Suprapubic skin (tissue), 4 donors: Measurements from ENCODE around the gene NAV3. TPM values are rescaled to one million over a fixed set of nuclear protein-coding genes. Genes with fewer than 3 reads are reported as not detected.

Source experiments
- DNase-seq, 2 donors: peaks; one replicate each; pipeline ENCODE4 v3.0.0-alpha.2; 2019; ENCODE audit warnings: low spot score in 2 of 2
- H3K27ac ChIP-seq: fragments of 200-600 bp; sonication (generic); one replicate; pipeline ENCODE4 v1.5.1; 2019
- H3K27me3 ChIP-seq: fragments of 200-600 bp; sonication (generic); one replicate; pipeline ENCODE4 v1.5.1; 2019
- H3K36me3 ChIP-seq: fragments of 200-600 bp; sonication (generic); one replicate; pipeline ENCODE4 v1.5.1; 2019
- H3K4me1 ChIP-seq: fragments of 200-600 bp; sonication (generic); one replicate; pipeline ENCODE4 v1.5.1; 2019
- H3K4me3 ChIP-seq: fragments of 200-600 bp; sonication (generic); one replicate; pipeline ENCODE4 v1.5.1; 2019; ENCODE audit warnings: mild to moderate bottlenecking
- H3K9me3 ChIP-seq: fragments of 200-600 bp; sonication (generic); one replicate; pipeline ENCODE4 v1.5.1; 2019
- CTCF ChIP-seq, 2 donors: fragments of 200-600 bp in 1 of 2; fragments of 450-650 bp in 1 of 2; sonication (generic) in 1 of 2; IDR thresholded peaks; one replicate each; pipeline ENCODE4 v1.5.1; 2016 to 2019; ENCODE audit warnings: antibody characterized with exemption in 2 of 2, mild to moderate bottlenecking in 1 of 2, moderate library complexity in 1 of 2
- EP300 ChIP-seq: sonication (generic); formaldehyde crosslinking; IDR thresholded peaks from one replicate; pipeline ENCODE4 v1.6.1; 2017; ENCODE audit warnings: antibody characterized with exemption
- POLR2A ChIP-seq, 2 donors: fragments of 450-650 bp; IDR thresholded peaks; one replicate each; pipeline ENCODE4 v1.6.1; 2017; ENCODE audit warnings: antibody characterized with exemption in 2 of 2, mild to moderate bottlenecking in 2 of 2, moderate library complexity in 2 of 2
- POLR2AphosphoS5 ChIP-seq, 3 donors: sonication (generic); formaldehyde crosslinking; IDR thresholded peaks; one replicate each; pipeline ENCODE4 v1.6.1; 2017; ENCODE audit warnings: antibody characterized with exemption in 3 of 3
- WGBS: methylation state at CpG from one replicate; pipeline ENCODE4 v1.1.5; 2018; 5-methylcytosine and 5-hydroxymethylcytosine counted together
- total RNA-seq, 4 donors: library from RNA; depleted of rRNA; stranded (reverse); fragments of >200 nt; gene quantifications; one replicate each; pipeline ENCODE4 v1.1.0, GENCODE V29; 2016

Gene NAV3
- total RNA-seq, 4 donors from 2014 or later = 11.7 to 20.9 (median 15.7) TPM

DNA sequence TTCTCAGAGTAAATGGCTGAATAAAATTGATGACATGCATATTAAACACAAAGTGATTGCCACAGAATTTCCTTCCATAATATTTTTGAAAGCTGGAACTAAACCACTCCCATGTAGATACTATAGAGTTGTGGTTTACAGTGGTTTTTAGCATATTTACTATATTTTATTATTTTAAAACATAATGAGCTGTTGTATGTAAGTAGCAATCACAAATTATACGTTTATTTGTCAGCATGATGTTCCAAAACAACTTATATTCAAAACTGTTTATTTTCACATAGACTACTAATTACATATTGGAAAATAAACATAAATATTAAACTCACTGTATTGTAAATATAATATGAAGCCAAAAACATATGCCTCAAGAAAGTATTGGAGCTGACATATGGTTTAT, 77.2 kb downstream of the NAV3 start:
- DNase-seq = no peak
- Histone ChIP-seq H3K27me3 (no peaks in the 10 kb centered on the region), H3K27ac (no peak overlapping the region), H3K9me3 (no peaks in the 10 kb centered on the region), H3K4me1 (no peaks in the 10 kb centered on the region), H3K4me3 (no peak overlapping the region), H3K36me3 (no peaks in the 10 kb centered on the region)
- TF ChIP-seq EP300 (no peak), CTCF (IDR thresholded peaks at IDR 0.05) (no peak), POLR2AphosphoS5 (IDR thresholded peaks at IDR 0.05) (no peak), POLR2A (IDR thresholded peaks at IDR 0.05) (no peak)
- WGBS = 79% methylated on average over 1 of the region's 1 CpG

- no peaks in the 10 kb centered on the region for H3K36me3 ChIP-seq
- no peak for DNase-seq
- H3K27ac ChIP-seq = no peak overlapping the region
- TF ChIP-seq EP300 (no peak), POLR2A (IDR thresholded peaks at IDR 0.05) (no peak), CTCF (IDR thresholded peaks at IDR 0.05) (no peak), POLR2AphosphoS5 (IDR thresholded peaks at IDR 0.05) (no peak)
- no peaks in the 10 kb centered on the region for H3K4me1 ChIP-seq
- WGBS = 15% methylated on average over 2 of the region's 2 CpGs
- no peaks in the 10 kb centered on the region for H3K27me3 ChIP-seq
- no peak overlapping the region for H3K4me3 ChIP-seq
- no peaks in the 10 kb centered on the region for H3K9me3 ChIP-seq
Observed at GRCh38 chr12:77914081-77914488, 83.4 kb downstream of the NAV3 start.

DNA sequence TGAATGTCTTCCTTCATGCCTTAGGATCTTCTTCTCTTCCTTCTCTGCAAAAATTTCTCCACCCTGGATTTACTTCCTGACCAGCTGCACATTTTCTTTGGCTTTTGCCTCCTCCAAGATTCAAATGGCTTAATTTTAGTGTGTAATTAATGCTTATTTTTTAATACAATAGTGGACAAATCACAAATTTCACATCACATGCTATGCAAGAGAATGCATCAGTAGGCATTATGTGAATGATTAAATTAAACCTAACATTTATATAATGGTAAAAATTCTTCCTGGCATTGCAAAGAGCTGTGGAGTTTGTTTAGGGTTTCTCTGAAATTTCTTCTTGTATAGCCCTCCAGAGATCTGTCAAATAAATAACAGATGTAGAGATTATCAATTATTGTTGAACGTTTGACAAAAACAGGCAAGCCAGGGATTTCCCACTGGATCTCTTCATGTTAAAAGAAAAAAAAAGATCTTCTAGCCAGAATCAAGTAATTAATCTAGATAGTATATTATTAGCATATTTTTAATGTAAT, 84.4 kb downstream of the NAV3 start:
- Histone ChIP-seq H3K4me3 (no peak overlapping the region), H3K27ac (no peak overlapping the region), H3K27me3 (no peaks in the 10 kb centered on the region), H3K36me3 (no peaks in the 10 kb centered on the region), H3K4me1 (no peaks in the 10 kb centered on the region), H3K9me3 (no peaks in the 10 kb centered on the region)
- 14% methylated on average over 1 of the region's 1 CpG for WGBS
- TF ChIP-seq EP300 (no peak), CTCF (IDR thresholded peaks at IDR 0.05) (no peak), POLR2A (IDR thresholded peaks at IDR 0.05) (no peak), POLR2AphosphoS5 (IDR thresholded peaks at IDR 0.05) (no peak)
- DNase-seq = no peak

DNA sequence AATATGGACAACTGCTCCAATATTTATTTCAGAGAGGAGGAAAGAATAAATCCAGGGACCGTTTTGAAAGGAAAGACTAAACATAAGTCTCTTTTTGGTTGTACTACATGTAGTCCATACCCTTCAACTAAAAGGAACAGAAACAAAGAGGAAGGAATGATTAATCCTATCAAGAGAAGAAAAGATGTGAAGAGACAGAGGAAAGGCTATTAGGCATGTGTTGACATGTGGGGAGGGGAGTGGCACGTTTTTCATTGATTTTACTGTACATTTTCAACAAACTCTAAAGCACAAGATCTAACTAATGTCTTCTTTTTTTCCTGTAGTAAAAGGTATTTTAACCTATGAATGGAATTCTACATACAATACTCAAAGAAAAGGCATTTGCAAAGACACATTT, 85.6 kb downstream of the NAV3 start:
- Histone ChIP-seq H3K27me3 (no peaks in the 10 kb centered on the region), H3K4me3 (no peak overlapping the region), H3K36me3 (no peaks in the 10 kb centered on the region), H3K4me1 (no peaks in the 10 kb centered on the region), H3K9me3 (no peaks in the 10 kb centered on the region), H3K27ac (no peak overlapping the region)
- WGBS = 56% methylated on average over 2 of the region's 2 CpGs
- DNase-seq = no peak
- TF ChIP-seq CTCF (IDR thresholded peaks at IDR 0.05) (no peak), EP300 (no peak), POLR2AphosphoS5 (IDR thresholded peaks at IDR 0.05) (no peak), POLR2A (IDR thresholded peaks at IDR 0.05) (no peak)

GRCh38 chr12:77918046-77918445, 87.4 kb downstream of the NAV3 start:
- H3K9me3 ChIP-seq = no peaks in the 10 kb centered on the region
- no peak overlapping the region for H3K4me3 ChIP-seq
- no peak for TF ChIP-seq EP300
- TF ChIP-seq POLR2A (IDR thresholded peaks at IDR 0.05) = no peak
- TF ChIP-seq CTCF (IDR thresholded peaks at IDR 0.05) = no peak
- TF ChIP-seq POLR2AphosphoS5 (IDR thresholded peaks at IDR 0.05) = no peak
- no peak overlapping the region for H3K27ac ChIP-seq
- no peaks in the 10 kb centered on the region for H3K4me1 ChIP-seq
- no peak for DNase-seq
- WGBS = 94% methylated on average over 3 of the region's 3 CpGs
- H3K36me3 ChIP-seq = no peaks in the 10 kb centered on the region
- H3K27me3 ChIP-seq = no peaks in the 10 kb centered on the region
